ENCODE measurements around the gene GGT6. TPM values are rescaled to one million over a fixed set of nuclear protein-coding genes. Genes with fewer than 3 reads are reported as not detected.

Gene GGT6
- total RNA-seq, 1 experiment from 2014 or later, result not detected

- DNase-seq (ENCODE audit: low read depth), result no peak
Observed at GRCh38 chr17:4507361-4508111, 52.8 kb downstream of the GGT6 start.

Other genes starting within 250 kb of the GGT6 start
- 44.6 and 49.7 TPM in 2 replicates for gene UBE2G1, start 193.9 kb downstream of the GGT6 start, total RNA-seq (2014; rRNA removed)
- gene SPNS3, start 126.6 kb downstream of the GGT6 start, total RNA-seq (2014; rRNA removed), result not detected in 2 replicates
- 0.06 and 0.23 TPM in 2 replicates for gene SPNS2, start 61.7 kb downstream of the GGT6 start, total RNA-seq (2014; rRNA removed)
- gene MYBBP1A, start 5.2 kb downstream of the GGT6 start, total RNA-seq (2014; rRNA removed), result 58.8 and 69.1 TPM in 2 replicates
- not detected in 2 replicates for gene SMTNL2, start 24.0 kb upstream of the GGT6 start, total RNA-seq (2014; rRNA removed)
- gene ALOX15, start 81.1 kb upstream of the GGT6 start, total RNA-seq (2014; rRNA removed), result not detected in 2 replicates
- 19.0 and 22.4 TPM in 2 replicates for gene PELP1, start 143.6 kb upstream of the GGT6 start, total RNA-seq (2014; rRNA removed)
- gene ARRB2, start 150.1 kb upstream of the GGT6 start, total RNA-seq (2014; rRNA removed), result 9.0 and 12.6 TPM in 2 replicates
- gene MED11, start 170.9 kb upstream of the GGT6 start, total RNA-seq (2014; rRNA removed), result 16.0 and 23.6 TPM in 2 replicates
- 0.06 TPM in 1 of 2 replicates, not detected in the other for gene ZMYND15, start 179.3 kb upstream of the GGT6 start, total RNA-seq (2014; rRNA removed)
- gene CXCL16, start 179.4 kb upstream of the GGT6 start, total RNA-seq (2014; rRNA removed), result 0.29 and 0.58 TPM in 2 replicates
- not detected in 2 replicates for gene TM4SF5, start 211.3 kb upstream of the GGT6 start, total RNA-seq (2014; rRNA removed)
- 0.17 and 0.38 TPM in 2 replicates for gene VMO1, start 225.8 kb upstream of the GGT6 start, total RNA-seq (2014; rRNA removed)
- gene GLTPD2, start 228.4 kb upstream of the GGT6 start, total RNA-seq (2014; rRNA removed), result not detected in 2 replicates
- 165 and 204 TPM in 2 replicates for gene PSMB6, start 235.6 kb upstream of the GGT6 start, total RNA-seq (2014; rRNA removed)
- 13.6 and 15.3 TPM in 2 replicates for gene PLD2, start 246.6 kb upstream of the GGT6 start, total RNA-seq (2014; rRNA removed)

Data from LHCN-M2 (cell line).